Panc1 (cell line): Measurements from ENCODE around the gene NCOA6. TPM values are rescaled to one million over a fixed set of nuclear protein-coding genes. Genes with fewer than 3 reads are reported as not detected.
A peak's percentile ranks its signal among the peaks of the same experiment; 100 is the strongest.

ENCODE experiments used
- ATAC-seq: fragments of 200-7000 bp; cut with Tn5 transposase; 2 replicates; pipeline ENCODE4 v1.9.1; 2020; ENCODE audit warnings: mild to moderate bottlenecking, moderate library complexity
- BruUV-seq: library from RNA; stranded (reverse); fragments of 400-500 nt; replicated peaks from 2 replicates; lab custom pipeline; 2021; lab: Mats Ljungman, UMichigan
- CTCF ChIA-PET: fragments of 300-600 bp; sonication (Branson Sonifier 250); formaldehyde crosslinking; loops from one replicate; lab custom pipeline; 2022; ENCODE audit warnings: antibody characterized with exemption; lab: Charles Lee
- POLR2A ChIA-PET: fragments of 300-600 bp; sonication (Branson Sonifier 250); formaldehyde crosslinking; loops from one replicate; lab custom pipeline; 2022; ENCODE audit warnings: antibody characterized with exemption; lab: Charles Lee
- DNase-seq: peaks from one replicate; pipeline ENCODE4 v3.0.0-alpha.2; 2010; ENCODE audit warnings: low read depth, low spot score
- H3K27ac ChIP-seq: 2 replicates; pipeline ENCODE4 v1.5.1; 2011; ENCODE audit warnings: mild to moderate bottlenecking, low read length, inconsistent platforms
- H3K27me3 ChIP-seq: fragments of 200-500 bp; sonication (Bioruptor generic); 2 replicates; pipeline ENCODE4 v1.6.0; 2014; ENCODE audit warnings: low read length, inconsistent platforms; ENCODE audit not compliant: control insufficient read depth, insufficient read depth
- H3K36me3 ChIP-seq: fragments of 200-500 bp; sonication (Bioruptor generic); 2 replicates; pipeline ENCODE4 v1.5.1; 2014; ENCODE audit warnings: inconsistent platforms, mild to moderate bottlenecking, low read length, moderate library complexity; ENCODE audit not compliant: control insufficient read depth, insufficient read depth
- H3K4me1 ChIP-seq: 2 replicates; pipeline ENCODE4 v1.5.1; 2011; ENCODE audit warnings: inconsistent platforms, mild to moderate bottlenecking, low read length, moderate library complexity; ENCODE audit not compliant: control insufficient read depth, insufficient read depth
- H3K4me3 ChIP-seq, 2 experiments: 2 replicates each; pipeline ENCODE4 v1.5.1; 2011 to 2012; ENCODE audit warnings: low read depth in 2 of 2, low read length in 2 of 2, mild to moderate bottlenecking in 2 of 2, inconsistent platforms in 1 of 2, moderate library complexity in 1 of 2
- H3K9me3 ChIP-seq: fragments of 200-500 bp; sonication (Bioruptor generic); 2 replicates; pipeline ENCODE4 v1.5.1; 2014; ENCODE audit warnings: low read depth, mild to moderate bottlenecking, inconsistent platforms, low read length, moderate library complexity; ENCODE audit not compliant: control insufficient read depth, insufficient read depth
- CTCF ChIP-seq: fragments of 450-650 bp; IDR thresholded peaks from 2 replicates; pipeline ENCODE4 v1.5.1; 2017; ENCODE audit warnings: mild to moderate bottlenecking
- POLR2AphosphoS5 ChIP-seq: IDR thresholded peaks from 2 replicates; pipeline ENCODE4 v1.6.1; 2012; ENCODE audit warnings: mild to moderate bottlenecking, low read depth, low read length, moderate library complexity
- REST ChIP-seq, 2 experiments: IDR thresholded peaks; 2 replicates each; pipeline ENCODE4 v1.6.1; 2011 to 2012; ENCODE audit warnings: low read depth in 2 of 2, control low read depth in 1 of 2, low read length in 1 of 2, mild to moderate bottlenecking in 1 of 2, moderate library complexity in 1 of 2; ENCODE audit not compliant: insufficient read depth in 1 of 2
- SIN3A ChIP-seq: IDR thresholded peaks from 2 replicates; pipeline ENCODE4 v1.6.1; 2012; ENCODE audit warnings: low read depth, mild to moderate bottlenecking, low read length, moderate library complexity, borderline replicate concordance; ENCODE audit not compliant: insufficient read depth
- TCF7L2 ChIP-seq: IDR thresholded peaks from 2 replicates; pipeline ENCODE4 v1.6.1; 2011; ENCODE audit warnings: mild to moderate bottlenecking, low read depth, low read length, inconsistent platforms
- in situ Hi-C: cut with HindIII; loops from 2 replicates; pipeline ENCODE4 v1.10.0; 2016; ENCODE audit warnings: low sequenced_read_pairs, low pct_unique_long_range_greater_than_20kb
- intact Hi-C: fragments of 100-400 bp; cut with micrococcal nuclease; formaldehyde crosslinking; loops from one replicate; pipeline ENCODE4 v1.10.0; 2022; ENCODE audit not compliant: unreplicated experiment
- total RNA-seq: library from RNA; stranded (reverse); gene quantifications from one replicate; pipeline ENCODE4 v1.2.1, GENCODE V29; 2021; ENCODE audit not compliant: unreplicated experiment

NCOA6 gene
- total RNA-seq, 1 experiment from 2014 or later, result 28.9 TPM

- H3K4me3 ChIP-seq, result no peak overlapping the region
- H3K27ac ChIP-seq, result no peak overlapping the region
- peaks cover 13% of the 10 kb centered on the region; the same call in 1 of the 2 replicates for H3K4me1 ChIP-seq
- POLR2A ChIA-PET, result no interaction called here
- ATAC-seq, result no peak
- intact Hi-C loops (no loop called here), in situ Hi-C loops (no loop called here)
- TF ChIP-seq CTCF, result no peak
- no peak for TF ChIP-seq REST (IDR thresholded peaks at IDR 0.05; ENCODE audit: insufficient read depth in 1 of 2, low read depth in 2 of 2, low read length in 1 of 2)
- no peak for TF ChIP-seq POLR2AphosphoS5
- TF ChIP-seq TCF7L2, result no peak
- TF ChIP-seq SIN3A, result no peak
- no peak for DNase-seq
- BruUV-seq, result TSS peak; percentile 18
- no peaks in the 10 kb centered on the region; the same call in 1 of the 2 replicates for H3K36me3 ChIP-seq
- CTCF ChIA-PET, result no interaction called here
- H3K27me3 ChIP-seq, result no peaks in the 10 kb centered on the region
- H3K9me3 ChIP-seq, result no peaks in the 10 kb centered on the region
These were observed 4.5 kb downstream of the NCOA6 start for GRCh38 chr20:34820805-34821578.

- CTCF ChIA-PET, result no interaction called here
- intact Hi-C loops (no loop called here), in situ Hi-C loops (no loop called here)
- DNase-seq, result no peak
- Histone ChIP-seq H3K4me1 (peaks cover 10% of the 10 kb centered on the region; the same call in 1 of the 2 replicates), H3K9me3 (no peaks in the 10 kb centered on the region), H3K36me3 (no peaks in the 10 kb centered on the region), H3K27me3 (no peaks in the 10 kb centered on the region), H3K27ac (no peak overlapping the region), H3K4me3 (no peak overlapping the region)
- POLR2A ChIA-PET, result no interaction called here
- BruUV-seq, result no TSS peak
- 0 out of 2 replicates have a peak, but pooled peaks have one; percentile 12 for ATAC-seq
- no peak for TF ChIP-seq CTCF
- no peak for TF ChIP-seq TCF7L2
- TF ChIP-seq SIN3A, result no peak
- no peak for TF ChIP-seq REST (IDR thresholded peaks at IDR 0.05; ENCODE audit: insufficient read depth in 1 of 2, low read depth in 2 of 2, low read length in 1 of 2)
These were observed 7.7 kb downstream of the NCOA6 start for GRCh38 chr20:34817801-34818200.
